Heart left ventricle (tissue), 13 donors: Measurements from ENCODE around the gene AFAP1.

ENCODE experiments used
- CTCF ChIP-seq, 12 donors: fragments of 200-600 bp; sonication (generic) in 4 of 12; IDR thresholded peaks; one replicate each; pipeline versions ENCODE4 v1.5.0 to v1.8.0; 2018 to 2022; ENCODE audit warnings: antibody characterized with exemption in 12 of 12, mild to moderate bottlenecking in 5 of 12
- POLR2A ChIP-seq, 2 donors: fragments of 450-650 bp; IDR thresholded peaks; one replicate each; pipeline ENCODE4 v1.6.1; 2017; ENCODE audit warnings: antibody characterized with exemption in 2 of 2, mild to moderate bottlenecking in 2 of 2, moderate library complexity in 2 of 2
- donor health status: ischemic (EF 13 %, LVEDD 7.1; RV severe dilation, severe dysfunction).
- donor health status: DM: no; HTN: yes; CAD: no.
- donor health status: DM: no; HTN: no; CAD: no.
- donor health status: ischemic (EF 25% LVEDD 6.9; RV normal size, moderate dysfunction).
- donor health status: ischemic (EF 25% LVEDD 5.7; RV mildly dilated, moderate dysfunction).
- donor health status: ischemic (EF 35%, LVEDD 5.7; RV mildly dilated, moderate dysfunction).
- donor health status: nonischemic (EF 11% LVEDD 7.7; RV severe dilation, severe dysfunction).
- donor health status: DM: yes; HTN: yes; CAD: no.
- donor health status: PGD.
- donor health status: ischemic (EF 29% LVEDD 5.4; RV normal size, mild dysfunction).
- donor health status: nonischemic (EF 23%, LVEDD 6.1; RV moderate dilation, normal function).

DNA sequence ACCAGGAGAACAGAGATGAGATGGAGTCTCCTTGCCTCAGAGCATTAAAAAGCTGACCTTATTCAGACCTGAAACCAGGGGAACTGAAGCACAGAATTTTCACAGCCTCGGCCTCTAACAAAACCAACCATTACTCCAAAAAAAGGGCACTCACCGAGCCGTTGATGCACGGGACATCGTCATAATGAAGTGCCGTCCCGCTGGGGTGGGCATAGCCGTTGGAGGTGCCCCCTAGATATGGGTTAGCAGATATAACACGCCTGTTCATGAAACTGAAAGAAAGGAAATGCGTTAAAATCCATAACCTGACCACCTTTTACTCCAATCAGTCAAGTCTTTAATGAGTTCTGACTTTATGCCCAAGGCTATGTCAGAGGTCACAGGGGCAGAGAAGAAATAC is 153.6 kb downstream of the AFAP1 start:
- TF ChIP-seq CTCF (IDR thresholded peaks at IDR 0.05) (no peak), POLR2A (IDR thresholded peaks at IDR 0.05) (no peak)
